Measurements from ENCODE around the gene IFNG-AS1.

GRCh38 chr12:68065687-68066086, 76.4 kb downstream of the IFNG-AS1 start:
- TF ChIP-seq CTCF (IDR thresholded peaks at IDR 0.05) (no peak), POLR2A (IDR thresholded peaks at IDR 0.05) (no peak)
